SK-N-SH (cell line): Measurements from ENCODE around the gene IGF2BP3.

Source experiments
- CTCF ChIP-seq: fragments of 200-600 bp; sonication (generic); IDR thresholded peaks from 2 replicates; pipeline ENCODE4 v1.6.1; 2017; ENCODE audit warnings: antibody characterized with exemption, mild to moderate bottlenecking, moderate library complexity
- ELF1 ChIP-seq: IDR thresholded peaks from 2 replicates; pipeline ENCODE4 v1.4.0; 2012
- EP300 ChIP-seq, 2 experiments: IDR thresholded peaks; 2 replicates each; pipeline versions ENCODE4 v1.4.0 to v1.6.1; 2012; ENCODE audit warnings: borderline replicate concordance in 1 of 2, low read depth in 1 of 2, low read length in 1 of 2
- MEF2A ChIP-seq: IDR thresholded peaks from 2 replicates; pipeline ENCODE4 v1.4.0; 2012; ENCODE audit warnings: low read depth, borderline replicate concordance
- POLR2AphosphoS5 ChIP-seq: IDR thresholded peaks from 2 replicates; pipeline ENCODE4 v1.6.1; 2012; ENCODE audit warnings: low read depth, low read length
- RFX5 ChIP-seq: IDR thresholded peaks from 2 replicates; pipeline ENCODE4 v1.6.1; 2012; ENCODE audit warnings: mild to moderate bottlenecking, improper control_type of control experiment, low read length
- SMC3 ChIP-seq: IDR thresholded peaks from 2 replicates; pipeline ENCODE4 v1.6.1; 2012; ENCODE audit warnings: low read depth, low read length, improper control_type of control experiment
- USF1 ChIP-seq: IDR thresholded peaks from 2 replicates; pipeline ENCODE4 v1.4.0; 2012; ENCODE audit warnings: low read depth, borderline replicate concordance
- YY1 ChIP-seq: IDR thresholded peaks from 2 replicates; pipeline ENCODE4 v1.4.0; 2012; ENCODE audit warnings: low read depth, mild to moderate bottlenecking

- TF ChIP-seq EP300 (IDR thresholded peaks at IDR 0.05; ENCODE audit: borderline replicate concordance in 1 of 2, low read depth in 1 of 2, low read length in 1 of 2): no peak
- no peak for TF ChIP-seq CTCF
- no peak for TF ChIP-seq ELF1
- TF ChIP-seq YY1: no peak
- TF ChIP-seq RFX5: no peak
- no peak for TF ChIP-seq USF1
- TF ChIP-seq MEF2A: no peak
- no peak for TF ChIP-seq POLR2AphosphoS5
- no peak for TF ChIP-seq SMC3
These were observed 44.5 kb upstream of the IGF2BP3 start for GRCh38 chr7:23514755-23515154.
